Brain microvascular endothelial cell (primary cell): ENCODE results near the gene TTC14.

ENCODE experiments used
- DNase-seq: peaks from one replicate; pipeline ENCODE4 v3.0.0-alpha.2; 2020
- H3K27ac ChIP-seq: fragments of 250-450 bp; sonication (Bioruptor Pico); 2 replicates; pipeline ENCODE4 v1.5.1; 2020; ENCODE audit warnings: mild to moderate bottlenecking, moderate library complexity
- H3K27me3 ChIP-seq: fragments of 250-450 bp; sonication (Bioruptor Pico); replicated peaks from 2 replicates; pipeline ENCODE4 v1.5.1; 2020; ENCODE audit warnings: mild to moderate bottlenecking
- H3K36me3 ChIP-seq: fragments of 250-450 bp; sonication (Bioruptor Pico); replicated peaks from 2 replicates; pipeline ENCODE4 v1.5.1; 2020; ENCODE audit warnings: mild to moderate bottlenecking
- H3K4me3 ChIP-seq: 2 replicates; pipeline ENCODE4 v1.5.1; 2011; ENCODE audit warnings: low read depth, mild to moderate bottlenecking, control low read depth, low read length, moderate library complexity
- CTCF ChIP-seq: IDR thresholded peaks from 2 replicates; pipeline ENCODE4 v1.5.1; 2011; ENCODE audit warnings: low read depth, mild to moderate bottlenecking, moderate library complexity, low read length, control low read depth, inconsistent platforms; ENCODE audit errors: missing control alignments
- in situ Hi-C: cut with HindIII; loops from 2 replicates; pipeline ENCODE4 v1.10.0; 2017; ENCODE audit warnings: low sequenced_read_pairs, low pct_ligation_motif_present

Gene TTC14

DNA sequence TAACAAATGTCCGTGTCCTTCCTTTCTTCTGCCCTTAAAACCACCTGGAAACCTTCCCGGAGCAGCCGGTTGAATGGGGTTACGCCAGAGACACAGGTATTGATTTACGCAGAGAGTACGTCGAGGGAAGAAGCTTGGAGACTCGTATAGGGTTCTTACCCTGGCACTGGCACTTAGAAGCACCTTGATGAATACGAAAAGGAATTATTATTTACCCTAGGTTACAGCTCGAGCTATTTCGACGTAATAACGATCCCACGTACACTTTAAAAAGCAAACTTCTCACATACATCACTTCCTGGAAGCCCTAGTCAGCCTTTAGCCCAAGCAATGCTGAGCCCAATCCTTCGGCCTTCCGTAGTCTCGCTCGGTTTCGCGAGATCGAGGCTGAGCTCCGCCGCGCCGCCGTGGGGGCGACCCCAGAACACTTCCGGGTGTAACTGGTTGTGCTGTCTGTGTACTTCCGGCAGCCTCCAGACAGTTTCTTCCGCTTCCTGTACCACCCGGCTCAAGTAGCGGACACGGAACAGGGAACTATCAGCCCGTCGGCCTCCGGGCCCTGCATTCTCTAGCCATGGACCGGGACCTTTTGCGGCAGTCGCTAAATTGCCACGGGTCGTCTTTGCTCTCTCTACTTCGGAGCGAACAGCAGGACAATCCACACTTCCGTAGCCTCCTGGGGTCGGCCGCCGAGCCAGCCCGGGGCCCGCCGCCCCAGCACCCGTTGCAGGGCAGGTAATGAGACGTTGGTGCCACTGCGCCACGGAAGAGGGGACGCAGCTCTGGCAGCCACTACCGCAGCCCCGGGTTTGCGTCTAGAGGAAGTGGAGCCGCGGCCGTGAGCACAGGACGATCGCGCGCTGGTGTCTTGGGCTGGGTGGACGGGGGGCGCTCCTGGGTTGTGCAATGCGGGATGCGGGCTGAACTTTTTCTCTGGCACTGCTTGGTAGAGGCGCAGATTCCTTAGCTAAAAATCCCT is at the start of gene TTC14:
Gene TTC14 (plus strand): TSS at position 476 of the 979 bp plus-strand sequence. CDS start 99 bp downstream, at position 575.
- H3K36me3 ChIP-seq = peaks cover 14% of the 10 kb centered on the region
- no peak for TF ChIP-seq CTCF

GRCh38 chr3:180563406-180563805 is 38.6 kb upstream of the TTC14 start:
- in situ Hi-C loops = no loop called here
- no peak overlapping the region for H3K4me3 ChIP-seq
- H3K27me3 ChIP-seq = no peaks in the 10 kb centered on the region
- H3K36me3 ChIP-seq = no peaks in the 10 kb centered on the region
- DNase-seq = no peak
- no peak overlapping the region for H3K27ac ChIP-seq
- TF ChIP-seq CTCF = no peak

More for the DNA sequence above, at the start of gene TTC14:
- H3K27me3 ChIP-seq = no peaks in the 10 kb centered on the region
- DNase-seq = peak; percentile 95
- peak within 1 kb of the TSS; percentile 92 for H3K4me3 ChIP-seq
- in situ Hi-C loops = no loop called here
- peak within 1 kb of the TSS; percentile 68 for H3K27ac ChIP-seq

DNA sequence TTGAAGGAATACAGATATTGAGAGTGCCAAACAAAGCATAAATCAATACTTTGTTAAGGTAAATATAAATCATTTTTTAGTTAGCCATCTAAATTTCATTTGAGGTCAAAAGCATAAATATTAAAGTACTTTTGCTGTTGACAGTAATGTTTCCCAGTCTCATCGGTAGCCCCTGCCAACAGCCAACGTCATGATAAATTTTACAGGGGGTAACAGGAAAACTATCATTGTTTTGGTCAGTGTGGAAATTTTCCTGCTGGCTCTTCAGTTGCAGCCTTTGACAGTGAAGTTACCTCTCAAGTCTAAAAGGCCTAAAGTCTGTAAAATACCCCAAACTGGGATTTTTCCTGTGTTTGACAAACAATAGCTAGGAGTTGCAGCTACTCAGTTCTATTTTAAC is 37.3 kb upstream of the TTC14 start:
- DNase-seq = no peak
- in situ Hi-C loops = no loop called here
- H3K4me3 ChIP-seq = no peak overlapping the region

GRCh38 chr3:180570238-180570637 is 31.7 kb upstream of the TTC14 start:
- Histone ChIP-seq H3K27me3 (no peaks in the 10 kb centered on the region), H3K36me3 (no peaks in the 10 kb centered on the region), H3K27ac (no peak overlapping the region), H3K4me3 (no peak overlapping the region)
- in situ Hi-C loops = no loop called here
- DNase-seq = no peak
- no peak for TF ChIP-seq CTCF

More for the DNA sequence above, 37.3 kb upstream of the TTC14 start:
- Histone ChIP-seq H3K27me3 (no peaks in the 10 kb centered on the region), H3K36me3 (no peaks in the 10 kb centered on the region), H3K27ac (no peak overlapping the region)
- no peak for TF ChIP-seq CTCF

GRCh38 chr3:180571831-180572598 is 29.9 kb upstream of the TTC14 start:
- no peak for DNase-seq
- no peak for TF ChIP-seq CTCF
- Histone ChIP-seq H3K36me3 (no peaks in the 10 kb centered on the region), H3K27ac (no peak overlapping the region), H3K4me3 (no peak overlapping the region), H3K27me3 (no peaks in the 10 kb centered on the region)
- in situ Hi-C loops = no loop called here
